GM19025 (cell line): ENCODE results near the gene ERC1.
"Not testable (repeated sequence)": the region's sequence is repeated elsewhere in the genome, so short reads cannot be mapped to it uniquely, and the experiment has no call there.

ENCODE experiments used
- ATAC-seq: cut with Tn5 transposase; IDR thresholded peaks from one replicate; pipeline ENCODE4 v1.9.1; 2021; ENCODE audit warnings: mild to moderate bottlenecking, low read depth, moderate library complexity; ENCODE audit not compliant: unreplicated experiment

Gene ERC1

DNA sequence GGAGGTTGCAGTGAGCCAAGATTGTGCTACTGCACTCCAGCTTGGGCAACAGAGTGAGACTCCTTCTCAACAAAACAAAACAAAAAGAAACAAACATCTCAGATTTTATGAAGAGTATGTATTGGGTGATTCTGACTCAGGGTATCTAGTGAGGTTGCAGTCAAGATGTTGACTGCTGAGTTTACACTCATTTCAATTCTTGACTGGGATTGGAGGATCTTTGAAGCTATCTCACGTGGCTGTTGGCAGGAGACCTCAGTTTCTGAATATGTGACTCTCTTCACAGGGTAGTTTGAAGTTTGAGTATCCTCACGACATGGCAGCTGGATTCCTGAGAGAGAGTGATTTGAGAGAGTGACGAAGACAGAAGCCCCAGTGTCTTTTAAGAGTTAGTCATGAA is 29.4 kb downstream of the ERC1 start:
- no peak for ATAC-seq

DNA sequence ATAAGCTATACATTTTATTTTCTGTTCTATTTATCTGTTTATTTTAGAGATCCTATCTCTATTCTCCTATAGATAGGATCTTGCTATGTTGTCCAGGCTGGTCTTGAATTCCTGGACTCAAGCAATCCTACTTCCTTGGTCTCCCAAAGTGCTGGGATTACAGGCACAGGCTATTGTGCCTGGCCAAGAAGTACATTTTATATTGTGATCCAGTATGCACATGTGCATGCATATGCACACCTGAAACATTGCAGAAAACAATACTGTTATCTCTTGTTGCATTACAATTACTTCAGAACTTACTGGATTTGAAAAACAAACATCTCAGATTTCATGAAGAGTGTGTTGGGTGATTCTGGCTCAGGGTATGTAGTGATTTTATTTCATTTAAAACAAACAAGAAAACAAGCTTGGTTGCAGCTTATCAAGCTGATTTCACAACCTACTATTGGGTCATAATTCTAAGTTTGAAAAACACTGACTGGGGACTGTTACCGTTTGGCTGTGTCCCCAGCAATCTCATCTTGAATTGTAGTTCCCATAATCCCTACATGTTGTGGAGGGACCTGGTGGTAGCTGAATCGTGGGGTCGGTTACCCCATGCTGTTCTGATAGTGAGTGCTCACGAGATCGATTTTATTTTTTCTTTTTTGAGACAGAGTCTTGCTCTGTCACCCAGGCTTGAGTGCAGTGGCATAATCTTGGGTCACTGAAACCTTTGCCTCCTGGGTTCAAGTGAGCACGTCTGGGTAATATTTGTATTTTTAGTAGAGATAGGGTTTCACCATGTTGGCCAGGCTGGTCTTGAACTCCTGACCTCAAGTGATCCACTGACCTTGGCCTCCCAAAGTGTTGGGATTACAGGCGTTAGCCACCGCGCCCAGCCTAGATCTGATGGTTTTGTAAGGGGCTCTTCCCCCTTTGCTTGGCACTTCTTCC is 31.3 kb downstream of the ERC1 start:
- no peak for ATAC-seq

DNA sequence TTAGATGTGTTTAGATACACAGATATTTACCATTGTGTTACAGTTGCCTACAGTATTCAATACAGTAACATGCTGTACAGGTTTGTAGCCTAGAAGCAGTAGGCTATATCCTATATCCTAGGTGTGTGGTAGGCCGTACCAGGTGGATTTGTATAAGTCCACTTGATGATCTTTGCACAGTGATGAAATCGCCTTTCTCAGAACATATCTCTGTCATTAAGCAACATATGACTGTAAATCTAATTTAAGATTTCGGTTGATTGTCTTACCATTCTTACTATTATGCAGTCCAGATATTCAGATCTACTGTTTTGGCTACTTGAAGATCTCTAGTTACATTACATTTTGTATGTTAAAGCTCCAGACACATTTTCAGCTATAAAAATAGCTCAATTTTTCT is 39.8 kb downstream of the ERC1 start:
- no peak for ATAC-seq

DNA sequence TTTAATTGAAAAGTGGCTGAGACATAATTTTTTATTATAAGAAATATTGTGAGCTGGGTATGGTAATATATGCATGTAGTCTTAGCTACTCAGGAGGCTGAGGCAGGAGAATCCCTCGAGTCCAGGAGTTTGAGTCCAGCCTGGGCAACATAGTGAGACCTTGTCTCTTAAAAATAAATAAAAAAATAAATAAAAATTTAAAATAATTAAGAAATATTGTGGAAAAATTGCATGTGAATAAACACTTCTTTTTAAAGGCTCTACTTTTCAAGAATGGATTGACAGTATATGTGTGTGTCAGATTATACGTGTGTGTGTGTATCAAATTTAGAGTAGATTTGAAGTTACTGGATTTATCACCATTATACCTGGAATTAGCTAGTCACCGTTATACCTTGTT is 43.2 kb downstream of the ERC1 start:
- ATAC-seq: no peak

DNA sequence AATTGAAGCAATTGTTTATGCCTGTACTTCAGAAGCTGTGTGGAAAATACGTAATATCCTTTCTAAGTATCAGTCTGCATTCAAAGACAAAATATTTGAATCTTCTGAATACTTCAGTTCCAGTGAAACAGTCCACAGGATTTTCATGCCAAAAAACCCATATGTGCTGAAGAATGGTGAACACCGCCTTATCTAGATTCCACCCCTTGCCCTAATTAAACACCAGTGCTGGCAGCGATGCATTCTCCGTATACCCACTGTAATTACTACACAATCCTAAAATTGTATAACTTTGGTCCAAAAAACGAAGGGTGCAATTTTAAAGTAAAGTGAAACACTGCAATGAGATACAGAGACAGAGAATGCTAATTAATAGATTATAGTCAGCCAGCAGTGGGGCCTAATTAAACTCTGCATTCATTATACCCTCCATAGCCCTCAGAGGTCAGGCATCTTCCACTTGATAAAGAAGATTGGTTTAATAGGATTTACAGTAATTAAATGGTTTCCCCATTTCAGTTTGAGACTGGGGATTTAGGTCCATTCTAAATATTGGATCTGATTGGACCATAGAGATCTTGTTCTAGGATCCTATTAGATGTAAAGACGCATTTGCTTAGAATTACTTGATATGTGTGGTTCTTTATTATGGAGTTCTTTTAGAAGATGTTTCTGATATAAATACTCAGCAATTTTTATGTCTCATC is 43.9 kb downstream of the ERC1 start:
- no peak for ATAC-seq

DNA sequence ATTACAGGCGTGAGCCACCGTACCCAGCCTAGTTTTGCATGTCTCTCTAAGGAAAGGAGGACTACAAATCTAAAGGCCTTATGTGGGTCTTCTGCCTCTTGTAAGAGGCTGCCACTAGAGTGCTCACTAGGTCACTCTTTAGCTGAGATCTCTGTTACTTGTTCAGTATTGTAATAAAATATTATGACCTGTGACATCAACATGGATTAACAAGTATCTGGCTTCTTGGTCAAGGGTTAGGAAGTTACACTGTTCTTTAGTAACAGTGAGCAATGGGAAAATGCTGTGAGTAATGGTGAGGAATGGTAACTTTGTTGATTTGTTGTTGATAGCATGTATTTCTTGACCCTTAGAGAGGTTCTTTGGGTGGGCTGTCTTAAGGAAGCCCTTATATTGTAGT is 50.5 kb downstream of the ERC1 start:
- no peak for ATAC-seq

DNA sequence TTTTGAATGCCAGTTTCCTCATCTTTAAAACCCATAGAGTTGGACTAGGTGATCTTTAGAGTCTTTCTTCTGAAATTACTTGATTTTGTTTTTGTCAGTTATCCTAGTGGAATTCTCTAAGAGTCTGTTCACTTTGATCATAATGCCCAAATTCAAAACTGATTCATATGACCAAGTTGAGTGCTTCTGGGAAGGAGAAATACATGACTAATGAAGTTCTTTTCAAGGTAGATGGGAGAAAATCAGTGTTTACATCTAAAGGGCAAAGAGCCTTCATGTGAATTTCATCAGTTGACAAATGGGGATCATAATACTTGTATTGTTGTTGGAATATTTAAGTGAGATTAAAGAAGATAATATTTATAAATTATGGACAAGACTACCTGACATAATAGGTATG is 53.2 kb downstream of the ERC1 start:
- ATAC-seq: no peak

DNA sequence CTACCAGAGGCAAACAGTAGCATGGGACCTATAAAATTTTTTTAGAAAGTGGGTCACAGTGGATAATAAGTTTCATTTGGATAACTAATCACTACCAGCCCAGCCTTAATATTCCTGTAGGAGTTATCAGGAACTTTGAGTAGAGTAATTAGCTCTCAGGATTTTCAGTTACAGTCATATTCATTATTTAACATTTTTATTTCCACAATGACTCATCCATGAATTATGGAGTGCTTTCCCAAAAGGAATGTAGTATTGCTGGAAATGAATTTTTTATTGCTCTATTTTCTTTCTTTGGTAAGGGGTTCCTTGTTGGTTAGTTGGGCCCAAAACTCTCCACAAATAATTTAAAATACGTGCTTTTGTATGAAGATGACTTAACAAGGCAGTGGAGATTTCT is 53.7 kb downstream of the ERC1 start:
- no peak for ATAC-seq

DNA sequence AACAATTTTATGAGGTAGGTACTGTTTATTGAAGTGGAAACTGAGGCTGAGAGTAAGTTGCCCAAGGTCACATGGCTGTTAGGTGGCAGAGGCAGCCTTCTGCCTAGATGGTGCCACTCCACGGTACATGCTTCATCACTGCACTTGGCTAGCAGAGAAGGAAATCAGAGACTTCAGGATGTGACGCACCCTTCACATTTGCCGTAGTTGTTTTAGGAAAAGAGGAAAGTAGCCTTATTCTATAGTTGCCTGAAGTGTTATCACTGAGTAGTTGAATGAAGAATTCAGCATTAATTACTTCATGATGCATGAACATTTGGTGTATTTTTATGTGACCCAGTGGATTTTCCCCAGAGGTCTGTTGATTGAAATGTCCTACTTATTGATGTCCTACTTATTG is 55.7 kb downstream of the ERC1 start:
- ATAC-seq: no peak

DNA sequence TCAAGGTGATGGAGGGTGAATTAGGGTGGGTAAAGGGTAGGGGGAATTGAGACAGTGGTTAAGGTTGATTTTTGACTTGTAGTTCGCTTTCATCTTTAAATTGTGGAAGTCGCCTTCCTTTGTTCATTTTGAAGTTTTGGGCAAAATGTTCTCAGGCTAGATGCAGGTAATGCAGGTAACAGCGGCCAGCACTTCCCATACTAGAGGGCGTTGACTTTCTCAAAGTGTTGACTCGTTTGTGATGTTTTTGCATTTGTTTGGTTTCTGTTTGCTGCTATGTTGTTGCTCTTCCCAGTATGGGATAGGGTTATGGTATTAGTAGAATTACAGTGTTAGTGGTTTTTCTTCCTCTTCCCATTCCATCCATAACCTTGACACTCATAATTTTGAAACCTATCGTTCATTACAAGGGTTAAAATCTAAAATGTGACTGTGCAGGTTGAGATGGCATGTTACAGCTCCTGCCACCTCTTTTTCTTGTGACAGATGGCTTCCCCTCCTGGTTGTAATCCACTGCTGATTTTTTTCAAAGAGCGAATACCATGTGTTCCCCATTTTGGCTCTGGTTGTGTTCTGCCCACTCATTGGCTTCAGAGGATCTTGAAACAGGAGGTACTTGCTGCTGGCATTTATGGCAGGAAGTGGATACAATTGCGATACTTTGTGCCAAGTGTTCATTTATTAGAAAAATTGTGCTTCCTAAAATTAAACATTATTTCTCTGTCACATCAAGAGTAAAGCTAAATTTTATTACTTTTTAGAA is 57.1 kb downstream of the ERC1 start:
- ATAC-seq: no peak

DNA sequence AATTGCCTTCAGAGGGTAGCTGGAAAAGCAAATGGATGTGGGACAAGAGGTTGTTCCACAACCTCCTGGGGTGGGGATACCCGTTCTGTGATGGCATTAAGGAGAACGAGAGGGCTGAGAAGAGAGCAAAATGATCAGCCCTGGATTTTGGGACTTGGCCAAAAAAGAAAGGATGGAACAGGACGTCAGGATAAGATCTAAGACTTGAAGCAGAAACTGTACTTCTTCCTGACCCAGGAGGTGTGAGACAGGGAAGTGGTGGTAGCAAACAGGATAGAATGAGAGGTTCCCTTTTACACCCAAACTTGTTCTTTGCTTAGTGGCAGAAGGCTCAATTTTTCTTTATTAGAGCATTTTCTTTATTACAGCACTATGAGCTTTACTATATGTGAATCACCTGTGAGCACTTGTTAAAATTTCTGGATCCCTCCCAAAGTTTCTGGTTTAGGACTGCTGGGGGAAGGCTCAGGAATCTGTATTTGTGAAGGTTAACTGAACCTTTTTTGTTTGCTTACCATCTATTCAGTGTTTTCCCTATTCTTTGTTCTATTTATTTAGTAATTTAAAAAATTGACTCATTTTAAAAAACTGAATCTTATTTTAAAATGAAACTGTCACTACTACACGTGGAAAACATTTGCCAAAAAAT is 59.2 kb downstream of the ERC1 start:
- no peak for ATAC-seq

DNA sequence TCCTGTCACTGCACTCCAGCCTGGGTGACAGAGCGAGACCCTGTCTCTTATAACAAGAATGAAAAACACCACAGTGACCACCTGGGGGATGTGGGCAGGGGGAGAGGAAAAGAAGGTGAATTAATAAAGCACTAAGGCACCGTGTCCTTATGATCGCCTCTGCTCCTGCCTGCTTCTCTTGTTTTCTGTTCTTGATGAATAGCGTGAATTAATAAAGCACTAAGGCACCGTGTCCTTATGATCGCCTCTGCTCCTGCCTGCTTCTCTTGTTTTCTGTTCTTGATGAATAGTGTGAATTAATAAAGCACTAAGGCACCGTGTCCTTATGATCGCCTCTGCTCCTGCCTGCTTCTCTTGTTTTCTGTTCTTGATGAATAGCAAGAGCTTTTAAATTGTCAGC is 60.6 kb downstream of the ERC1 start:
- ATAC-seq: not testable (repeated sequence)

DNA sequence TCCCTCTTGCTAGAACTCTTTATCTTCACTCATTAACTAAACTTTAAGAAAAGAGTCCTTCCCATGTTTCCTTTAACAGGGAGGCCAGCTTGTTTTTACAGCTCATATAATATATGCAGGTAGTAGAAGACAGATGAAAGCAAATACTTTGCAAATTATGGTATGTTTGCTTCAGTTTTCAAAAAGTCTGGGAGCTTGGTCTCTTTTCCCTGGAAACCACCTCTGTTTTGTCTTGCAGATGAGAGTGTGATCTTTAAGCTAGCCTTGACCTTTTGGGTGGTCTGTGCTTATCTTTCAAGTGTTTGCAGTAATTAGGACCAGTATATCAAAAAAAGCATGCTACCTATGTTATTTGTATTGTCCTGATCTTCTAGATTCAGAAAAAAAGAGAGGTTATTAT is 62.7 kb downstream of the ERC1 start:
- no peak for ATAC-seq

DNA sequence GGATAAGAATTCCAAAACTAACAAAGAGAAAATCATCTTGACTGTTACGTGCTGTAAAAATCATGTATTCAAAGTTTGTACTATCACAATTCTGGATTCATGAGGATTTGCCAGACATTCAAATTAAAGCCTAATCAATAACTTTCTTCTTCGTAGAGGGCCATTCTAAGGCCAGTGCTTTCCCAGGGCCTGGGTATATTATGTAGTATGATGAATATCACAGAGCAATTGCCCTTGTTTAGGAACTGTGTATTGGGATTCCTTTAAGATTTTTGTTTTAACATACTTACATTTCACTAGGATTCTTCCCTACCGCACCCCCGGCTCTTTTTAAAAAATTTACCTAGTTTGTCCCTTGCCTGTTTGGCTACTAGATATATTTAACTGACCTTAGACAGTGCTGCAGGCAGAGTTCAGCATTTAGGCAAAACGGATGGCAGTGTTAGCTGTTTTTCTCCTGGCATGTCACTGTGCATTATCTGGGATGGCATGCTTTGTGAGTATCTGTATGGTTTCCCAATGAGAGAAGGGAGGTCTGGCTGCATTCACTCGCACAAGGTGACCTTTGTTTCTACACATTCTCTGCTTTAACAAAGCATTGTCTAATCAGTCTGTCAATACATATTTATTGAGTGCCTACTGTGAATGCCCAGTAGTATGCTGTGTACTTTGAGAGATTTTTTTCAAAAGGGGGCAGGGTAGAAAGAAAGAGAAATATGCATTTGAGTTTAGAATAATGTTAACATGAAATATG is 63.3 kb downstream of the ERC1 start:
- ATAC-seq: no peak

DNA sequence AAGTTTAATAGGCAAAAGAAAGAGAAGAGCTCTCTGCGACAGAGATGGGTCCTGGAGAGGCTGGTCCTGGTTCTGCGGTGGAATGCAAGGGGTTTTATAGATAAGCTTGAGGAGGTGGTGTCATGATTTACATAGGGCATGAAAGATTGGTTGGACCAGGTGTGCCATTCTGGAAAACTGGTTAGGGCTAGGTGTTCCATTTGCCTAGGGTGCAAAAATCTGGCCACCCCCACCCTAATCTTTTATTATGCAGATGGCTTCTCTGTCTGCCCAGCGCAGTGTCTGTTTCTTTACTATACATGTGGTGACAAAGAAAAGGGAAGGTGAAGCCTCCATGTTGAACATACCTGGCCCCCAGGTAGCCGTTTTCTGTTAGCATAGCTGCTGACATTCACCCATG is 65.4 kb downstream of the ERC1 start:
- ATAC-seq: no peak

DNA sequence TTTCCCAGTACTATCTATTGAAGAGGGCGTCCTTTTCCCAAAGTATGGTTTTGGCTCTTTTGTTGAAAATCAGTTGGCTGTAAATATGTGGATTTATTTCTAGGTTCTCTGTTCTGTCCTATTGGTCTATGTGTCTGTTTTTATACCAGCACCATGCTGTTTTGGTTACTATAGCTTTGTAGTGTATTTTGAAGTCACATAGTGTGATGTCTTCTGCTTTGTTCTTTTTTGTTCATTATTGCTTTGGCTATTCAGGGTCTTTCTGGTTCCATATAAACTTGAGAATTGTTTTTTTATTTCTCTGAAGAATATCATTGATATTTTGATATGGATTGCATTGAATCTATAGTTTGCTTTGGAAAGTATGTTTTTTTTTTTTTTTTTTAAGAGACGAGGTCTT is 67.4 kb downstream of the ERC1 start:
- ATAC-seq: no peak

DNA sequence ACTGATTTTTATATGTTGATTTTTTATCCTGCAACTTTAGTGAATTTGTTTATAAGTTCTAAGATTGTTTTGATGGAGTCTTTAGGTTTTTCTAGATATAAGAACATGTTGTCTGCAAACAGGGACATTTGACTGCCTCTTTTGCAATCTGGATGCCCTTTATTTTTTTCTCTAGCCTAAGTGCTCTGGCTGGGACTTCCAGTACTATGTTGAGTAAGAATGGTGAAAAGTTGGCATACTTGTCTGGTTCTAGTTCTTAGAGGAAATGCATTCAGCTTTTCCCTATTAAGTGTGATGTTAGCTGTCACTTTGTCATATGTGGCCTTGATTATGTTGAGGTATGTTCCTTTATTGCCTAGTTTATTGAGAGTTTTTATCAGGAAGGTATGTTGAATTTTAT is 68.1 kb downstream of the ERC1 start:
- ATAC-seq: no peak

DNA sequence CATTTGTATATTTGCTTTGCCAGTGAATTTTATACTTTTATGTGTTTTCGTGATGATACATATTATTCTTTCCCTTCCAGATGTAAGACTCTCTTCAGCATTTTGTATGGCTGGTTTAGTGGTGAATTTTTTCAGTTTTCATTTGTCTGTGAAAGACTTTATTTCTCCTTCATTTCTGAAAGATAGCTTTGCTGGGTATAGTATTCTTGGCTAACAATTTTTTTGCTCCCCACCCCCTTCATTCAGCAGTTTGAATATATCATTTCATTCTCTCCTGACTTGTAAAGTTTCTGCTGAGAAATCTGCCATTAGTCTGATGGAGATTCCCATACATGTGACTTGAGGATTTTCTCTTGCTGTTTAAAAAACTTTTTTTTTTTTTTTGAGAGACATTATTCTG is 72.8 kb downstream of the ERC1 start:
- no peak for ATAC-seq

DNA sequence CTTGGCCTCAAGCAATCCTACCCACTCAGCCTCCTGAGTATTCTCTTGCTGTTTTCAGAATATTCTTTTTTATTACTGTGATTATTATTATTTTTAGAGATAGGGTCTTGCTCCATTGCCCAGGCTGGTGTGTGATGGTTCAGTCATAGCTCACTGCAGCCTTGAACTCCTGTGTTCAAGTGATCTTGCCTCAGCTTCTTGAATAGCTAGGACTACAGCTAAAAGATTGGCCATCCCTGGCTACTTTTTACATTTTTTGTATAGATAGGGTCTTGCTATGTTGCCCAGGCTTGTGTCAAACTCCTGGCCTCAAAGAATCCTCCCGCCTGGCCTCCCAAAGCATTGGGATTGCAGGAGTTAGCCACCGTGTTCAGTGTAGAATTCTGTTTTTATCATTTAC is 73.3 kb downstream of the ERC1 start:
- no peak for ATAC-seq

DNA sequence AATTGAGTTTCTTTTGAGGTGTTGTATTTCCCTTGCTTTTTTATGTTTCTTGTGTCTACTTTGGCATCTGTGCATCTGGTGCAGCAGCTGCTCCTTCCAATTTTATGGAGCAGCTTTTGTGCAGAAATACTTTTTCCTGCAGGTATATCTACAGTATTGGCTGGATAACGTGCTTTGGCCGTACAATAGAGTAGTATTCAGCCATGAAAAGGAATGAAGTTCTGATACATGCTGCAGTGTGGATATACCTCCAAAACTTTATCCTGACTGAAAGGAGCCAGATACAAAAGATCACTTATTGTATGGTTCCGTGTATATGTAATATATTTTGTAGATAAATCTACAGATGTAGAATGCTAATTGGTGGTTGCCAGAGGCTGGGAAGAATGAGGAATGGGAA is 74.6 kb downstream of the ERC1 start:
- ATAC-seq: no peak
